Measurements from ENCODE around the gene TMEM50B.
"Not testable (repeated sequence)": the region's sequence is repeated elsewhere in the genome, so short reads cannot be mapped to it uniquely, and the experiment has no call there.

The TMEM50B gene

DNA sequence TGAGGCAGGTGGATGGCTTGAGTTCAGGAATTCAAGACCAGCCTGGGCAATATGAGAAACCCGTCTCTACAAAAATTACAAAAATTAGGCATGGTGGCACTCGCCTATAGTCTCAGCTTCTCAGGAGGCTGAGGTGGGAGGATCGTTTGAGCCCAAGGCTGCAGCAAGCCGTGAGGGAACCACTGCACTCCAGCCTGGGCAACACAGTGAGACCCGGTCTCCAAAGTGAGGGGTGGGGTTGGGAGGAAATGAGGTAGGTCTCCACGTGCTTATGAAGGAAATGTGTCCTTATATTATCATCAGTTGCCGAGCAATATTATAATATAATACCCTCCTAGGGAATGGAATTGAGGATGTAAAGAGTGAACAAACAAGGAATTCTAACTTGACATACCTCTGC is 2.7 kb downstream of the TMEM50B start:
- no peak for DNase-seq

DNA sequence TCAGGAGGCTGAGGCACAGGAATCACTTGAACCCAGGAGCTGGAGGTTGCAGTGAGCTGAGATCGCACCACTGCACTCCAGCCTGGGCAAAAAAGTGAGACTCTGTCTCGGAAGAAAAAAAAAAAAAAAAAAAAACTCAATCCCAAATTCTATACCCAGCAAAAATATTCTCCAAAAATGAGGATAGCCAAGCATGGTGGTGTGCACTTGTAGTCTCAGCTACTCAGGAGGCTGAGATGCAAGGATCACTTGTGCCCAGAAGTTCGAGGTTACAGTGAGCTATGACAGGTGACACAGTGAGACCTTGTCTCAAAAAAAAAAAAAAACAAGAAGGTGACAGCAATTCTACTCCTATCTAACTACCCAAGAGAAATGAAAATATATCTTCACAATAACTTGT is 6.4 kb downstream of the TMEM50B start:
- no peak for DNase-seq

DNA sequence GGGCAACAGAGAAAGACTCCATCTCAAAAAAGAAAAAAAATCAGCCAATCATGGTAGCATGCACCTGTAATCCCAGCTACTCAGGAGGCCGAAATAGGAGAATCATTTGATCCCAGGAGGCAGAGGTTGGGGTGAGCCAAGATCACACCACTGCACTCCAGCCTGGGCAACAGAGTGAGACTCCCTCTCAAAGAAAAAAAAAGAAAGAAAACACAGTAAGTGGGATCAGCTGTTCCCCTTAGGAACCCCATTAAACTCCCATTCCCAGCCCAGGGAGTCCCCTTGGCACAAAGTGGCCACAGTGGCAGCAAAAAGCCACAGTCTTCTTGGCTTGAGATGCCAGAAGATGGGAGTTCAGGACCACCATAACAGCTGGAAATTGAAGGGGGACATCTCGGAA is 9.1 kb downstream of the TMEM50B start:
- DNase-seq: no peak

DNA sequence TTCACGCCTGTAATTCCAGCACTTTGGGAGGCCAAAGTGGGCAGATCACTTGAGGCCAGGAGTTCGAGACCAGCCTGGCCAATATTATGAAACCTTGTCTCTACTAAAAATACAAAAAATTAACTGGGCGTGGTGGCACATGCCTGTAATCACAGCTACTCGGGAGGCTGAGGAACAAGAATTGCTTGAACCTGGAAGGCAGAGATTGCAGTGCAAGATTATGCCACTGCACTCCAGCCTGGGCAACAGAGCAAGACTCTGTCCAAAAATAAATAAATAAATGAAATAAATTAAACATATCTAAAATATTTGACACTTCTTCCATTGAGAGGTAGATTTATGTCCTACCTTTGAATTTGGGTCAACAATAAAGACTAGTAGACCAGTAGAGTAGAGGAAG is 10.6 kb downstream of the TMEM50B start:
- DNase-seq: not testable (repeated sequence)

DNA sequence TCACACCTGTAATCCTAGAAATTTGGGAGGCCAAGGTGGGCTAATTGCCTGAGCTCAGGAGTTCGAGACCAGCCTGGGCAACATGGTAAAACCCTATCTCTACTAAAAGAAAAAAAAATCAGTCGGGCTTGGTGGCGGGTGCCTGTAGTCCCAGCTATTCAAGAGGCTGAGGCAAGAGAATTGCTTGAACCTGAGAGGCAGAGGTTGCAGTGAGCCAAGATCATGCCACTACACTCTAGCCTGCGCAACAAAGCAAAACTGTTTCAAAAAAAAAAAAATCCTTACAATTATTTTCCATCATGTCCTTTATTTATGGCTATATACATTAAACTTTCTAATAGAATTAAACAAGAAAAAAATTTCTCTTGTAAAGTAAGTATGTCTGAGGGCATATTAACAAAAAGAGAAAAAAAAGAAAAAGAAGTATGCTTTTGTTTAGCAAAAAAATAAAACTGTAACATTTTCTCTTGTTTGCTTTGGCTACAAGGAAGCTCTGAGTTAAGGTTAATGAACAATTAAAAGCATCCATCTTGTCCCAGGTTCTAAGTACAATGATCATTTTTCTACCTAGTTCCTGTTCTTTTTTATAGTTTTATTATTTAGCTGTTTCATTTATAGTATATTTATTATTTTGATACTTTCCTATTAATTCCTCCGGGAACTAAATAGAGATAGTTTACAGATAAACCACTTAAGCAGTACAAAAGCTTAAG is 18.1 kb downstream of the TMEM50B start:
- no peak for DNase-seq

DNA sequence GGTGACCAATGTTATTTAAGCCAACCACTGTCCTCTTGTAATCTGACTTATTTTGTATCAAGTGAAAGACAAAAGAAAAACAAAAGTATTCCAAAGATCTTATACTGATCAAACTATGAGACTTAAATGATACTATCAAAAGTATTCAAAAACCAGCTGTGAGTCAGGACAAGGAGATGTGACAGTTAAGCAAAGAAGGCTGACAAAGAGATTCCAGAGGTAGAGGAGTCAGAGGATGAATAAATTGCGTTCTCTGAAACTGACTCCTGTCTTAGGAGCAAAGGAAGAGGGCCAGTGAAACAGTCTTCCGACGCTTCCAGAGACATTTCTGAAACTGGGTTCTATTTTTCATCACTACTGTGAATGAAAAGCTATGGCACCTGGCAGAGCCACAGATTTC is 20.9 kb downstream of the TMEM50B start:
- no peak for DNase-seq

DNA sequence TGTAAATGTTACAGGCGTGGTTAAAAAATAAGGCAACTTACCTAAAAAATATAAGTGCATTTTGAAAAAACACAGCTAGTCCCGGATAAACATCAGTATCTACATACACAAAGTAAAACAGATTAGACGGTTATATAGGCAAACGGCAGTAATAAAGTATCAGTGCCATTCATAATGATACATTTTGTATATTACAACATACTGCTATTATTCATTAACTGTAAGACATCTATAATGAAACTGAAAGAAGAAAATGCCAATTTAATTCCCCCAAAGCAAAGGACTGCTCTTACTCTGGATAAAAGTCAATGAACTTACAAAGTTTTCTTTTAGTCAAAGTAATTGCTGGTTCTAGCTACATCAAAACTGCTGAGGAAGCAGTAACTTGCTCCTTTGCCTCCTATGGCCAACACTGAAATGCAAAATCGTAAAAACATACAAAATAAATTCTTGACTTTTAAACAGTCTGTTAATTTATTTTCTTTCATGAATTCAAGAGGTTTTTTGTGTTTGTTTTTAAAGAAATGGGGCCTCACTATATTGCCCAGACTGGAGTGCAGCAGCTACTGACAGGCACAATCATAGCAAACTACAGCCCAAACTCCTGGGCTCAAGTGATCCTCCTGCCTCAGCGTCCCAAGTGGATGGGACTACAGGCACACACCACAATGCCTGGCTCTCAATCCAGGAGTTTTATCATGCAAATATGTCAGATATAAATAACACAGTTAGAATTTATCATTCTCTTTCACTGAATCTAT is 23.9 kb downstream of the TMEM50B start:
- DNase-seq: no peak

DNA sequence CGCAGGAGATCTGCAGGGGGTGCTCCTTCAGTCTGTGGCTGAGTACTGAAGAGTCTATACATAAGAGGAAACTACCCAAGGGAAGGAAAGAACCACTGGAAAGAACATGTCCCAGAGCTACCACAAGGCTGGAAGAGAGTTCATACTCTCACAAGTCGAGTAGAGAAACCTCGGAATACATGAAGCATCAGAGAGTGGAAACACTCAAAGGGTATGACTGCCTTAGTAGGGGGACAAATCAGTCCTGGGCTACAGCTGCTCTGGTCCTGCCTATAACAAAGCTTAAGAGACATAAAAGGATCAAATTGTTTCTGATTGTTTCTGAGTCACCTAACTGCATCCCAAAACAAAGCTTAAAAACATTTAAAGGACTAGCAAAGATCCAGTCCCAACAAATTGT is 27.4 kb downstream of the TMEM50B start:
- DNase-seq: no peak

DNA sequence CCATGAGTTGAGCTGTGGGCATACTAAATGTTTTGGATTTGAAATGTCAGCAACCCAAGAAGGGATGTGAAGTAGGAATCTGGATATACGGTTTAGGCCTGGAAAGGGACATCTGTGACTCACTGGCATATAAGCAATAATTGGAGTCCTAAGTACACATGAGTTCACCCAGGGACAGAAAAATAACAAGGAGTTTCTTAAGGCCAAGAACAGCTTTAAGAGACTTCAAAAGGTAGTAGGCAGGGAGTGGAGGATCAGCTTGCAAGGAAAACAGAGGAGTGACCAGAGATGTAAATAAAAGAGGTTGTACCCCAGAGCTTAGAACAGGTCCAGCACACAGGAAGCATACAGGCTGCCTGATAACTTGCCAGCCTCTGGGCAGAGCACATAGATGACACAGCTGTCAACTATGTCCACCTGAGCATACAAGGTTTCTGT is 28.1 kb downstream of the TMEM50B start:
- DNase-seq: no peak

DNA sequence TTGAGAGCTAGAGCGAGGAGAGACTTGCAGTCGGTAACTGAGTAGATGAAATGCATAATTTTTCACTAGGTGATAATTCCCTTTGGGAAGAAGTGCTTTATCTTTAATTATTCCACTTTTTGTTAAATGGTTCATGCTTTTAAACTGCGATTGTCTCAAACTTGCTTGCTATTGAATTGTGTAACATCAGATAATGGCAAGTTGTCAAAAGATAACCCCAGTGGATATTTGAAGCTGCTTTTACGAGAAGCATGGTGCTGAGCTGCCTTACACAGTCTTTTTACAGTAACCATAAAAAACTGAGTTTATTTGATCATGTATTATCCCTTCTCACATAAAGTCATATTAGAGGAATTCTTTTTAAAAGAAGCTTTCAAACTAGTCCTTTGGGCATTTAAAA is 30.2 kb downstream of the TMEM50B start:
- no peak for DNase-seq

DNA sequence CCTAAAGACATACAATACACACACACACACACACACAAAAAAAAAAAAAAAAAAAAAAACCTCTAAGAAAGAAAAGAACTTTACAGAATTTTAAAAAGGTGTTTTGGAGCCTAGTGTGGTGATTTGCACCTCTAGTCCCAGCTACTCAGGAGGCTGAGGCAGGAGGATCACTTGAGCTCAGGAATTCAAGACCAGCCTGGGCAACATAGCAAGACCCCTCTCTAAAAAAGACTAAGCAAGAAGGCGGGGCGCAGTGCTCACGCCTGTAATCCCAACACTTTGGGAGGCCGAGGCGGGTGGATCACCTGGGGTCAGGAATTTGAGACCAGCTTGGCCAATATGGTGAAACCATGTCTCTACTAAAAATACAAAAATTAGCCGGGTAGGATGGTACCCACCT is 33.2 kb downstream of the TMEM50B start:
- not testable (repeated sequence) for DNase-seq

DNA sequence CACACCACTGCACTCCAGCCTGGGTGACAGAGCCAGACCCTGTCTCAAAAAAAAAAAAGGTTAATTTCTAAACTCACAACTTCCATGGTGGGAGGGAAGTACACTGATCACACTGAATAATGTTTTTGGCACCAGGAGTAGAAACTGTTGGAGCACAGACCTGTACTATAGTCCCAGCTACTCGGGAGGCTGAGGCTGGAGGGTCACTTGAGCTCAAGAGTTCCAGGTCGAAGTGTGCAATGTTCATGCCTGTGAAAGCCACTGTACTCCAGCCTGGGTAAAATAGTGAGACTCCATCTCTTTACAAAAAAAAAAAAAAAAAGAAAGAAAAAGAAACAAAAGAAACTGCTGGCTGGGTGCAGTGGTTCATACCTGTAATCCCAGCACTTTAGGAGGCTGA is 35.3 kb downstream of the TMEM50B start:
- DNase-seq: no peak

DNA sequence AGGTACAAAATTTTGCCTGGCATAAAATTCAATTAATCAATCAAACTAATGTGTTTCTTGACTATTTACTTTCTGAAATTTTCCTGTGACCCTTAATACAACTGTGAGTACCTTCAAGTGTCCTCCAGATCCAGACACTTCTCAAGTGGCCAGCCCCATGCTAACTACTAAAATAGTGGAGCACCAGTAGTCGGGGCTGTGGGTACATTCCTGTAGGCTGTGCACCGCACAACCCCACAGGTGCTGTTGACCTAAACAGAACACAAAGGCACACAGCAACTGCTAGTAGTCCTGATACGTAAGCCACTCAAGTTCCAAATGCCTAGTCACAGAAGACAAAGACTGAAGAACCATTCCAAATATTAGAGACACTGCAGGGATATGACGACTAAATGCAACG is 36.6 kb downstream of the TMEM50B start:
- DNase-seq: no peak

DNA sequence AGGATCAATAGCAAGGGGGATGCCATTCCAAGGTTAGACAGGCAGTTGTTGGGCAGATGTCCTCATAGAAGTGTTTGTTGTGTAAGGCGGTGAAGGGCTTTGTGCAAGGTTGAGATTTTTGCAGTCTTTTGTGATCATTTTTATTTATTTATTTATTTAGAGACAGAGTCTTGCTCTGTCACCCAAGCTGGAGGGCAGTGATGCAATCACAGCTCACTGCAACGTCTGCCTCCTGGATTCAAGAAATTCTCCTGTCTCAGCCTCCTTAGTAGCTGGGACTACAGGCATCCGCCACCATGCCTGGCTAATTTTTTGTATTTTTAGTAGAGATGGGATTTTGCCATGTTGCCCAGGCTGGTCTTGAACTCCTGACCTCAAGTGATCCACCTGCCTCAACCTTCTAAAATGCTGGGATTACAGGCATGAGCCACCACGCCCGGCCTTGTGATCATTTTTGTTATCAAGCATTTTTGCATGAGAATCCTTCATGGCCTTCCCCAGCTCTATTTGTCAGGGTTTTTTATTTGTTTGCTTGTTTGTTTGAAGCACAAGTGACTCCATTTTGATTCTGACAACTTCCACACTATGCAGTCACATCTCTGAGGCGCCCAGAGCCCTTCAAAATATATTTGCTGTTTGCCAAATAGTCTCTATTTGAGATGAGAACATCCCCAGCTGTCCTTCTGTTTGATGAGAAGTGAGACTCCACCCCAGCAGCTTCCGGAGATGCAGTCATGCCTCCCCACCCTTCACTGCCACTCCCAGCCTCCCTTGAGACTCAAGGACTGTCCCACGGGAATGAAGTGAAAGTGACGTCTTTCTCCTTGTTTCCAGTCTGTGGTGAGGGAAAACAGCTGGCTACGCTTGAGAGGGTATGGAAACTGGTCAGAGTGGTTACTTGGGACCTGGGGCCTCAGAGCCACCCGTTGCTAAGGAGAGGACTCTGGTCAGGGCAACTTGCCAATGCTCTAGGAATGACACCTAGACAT is 38.0 kb downstream of the TMEM50B start:
- no peak for DNase-seq

DNA sequence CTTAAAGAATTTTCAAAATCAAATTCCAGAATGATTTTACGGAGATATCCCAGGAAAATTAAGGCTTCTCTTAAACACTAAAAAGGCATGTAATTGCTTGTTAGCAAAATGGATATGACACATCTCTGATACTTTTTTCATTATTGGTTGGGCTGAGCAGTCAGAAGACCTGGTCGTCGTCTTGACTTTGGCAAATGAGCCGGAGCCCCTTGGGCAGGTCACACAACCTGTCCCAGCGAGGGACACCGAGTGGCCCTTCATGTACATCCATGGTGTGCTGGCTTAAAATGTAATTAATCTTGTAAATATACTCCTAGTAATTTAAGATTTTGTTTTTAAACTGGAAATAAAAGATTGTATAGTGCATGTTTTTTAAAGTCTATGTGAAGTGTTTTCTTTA is 42.6 kb downstream of the TMEM50B start:
- no peak for DNase-seq

DNA sequence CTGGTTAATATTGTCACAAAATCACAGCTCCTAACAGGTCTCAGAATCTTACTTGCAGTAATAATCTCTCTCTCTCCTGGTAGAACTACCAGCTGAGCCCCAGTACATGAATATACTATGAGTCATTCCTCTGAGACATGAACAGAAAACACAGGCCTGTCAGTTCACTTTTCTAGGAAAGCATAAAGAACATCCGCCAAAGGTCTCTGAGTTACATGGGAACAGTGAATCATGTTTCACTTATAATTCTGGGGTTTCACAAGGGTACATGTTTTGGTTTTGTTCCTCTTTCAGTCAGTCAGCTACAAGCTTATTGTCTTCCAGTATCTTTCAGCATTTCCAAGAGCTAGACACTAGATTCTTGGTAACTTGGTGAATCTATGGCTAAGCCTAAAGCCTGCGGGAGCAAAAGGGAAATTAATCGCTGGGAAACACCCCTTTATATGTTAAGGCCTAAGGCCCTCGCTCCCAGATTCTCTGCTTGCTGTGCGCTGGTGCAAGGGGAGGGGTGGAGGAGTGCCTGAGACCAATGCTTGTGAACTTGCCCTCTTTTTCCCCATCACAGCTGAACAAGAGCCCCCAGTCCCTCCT is 44.9 kb downstream of the TMEM50B start:
- DNase-seq: no peak

DNA sequence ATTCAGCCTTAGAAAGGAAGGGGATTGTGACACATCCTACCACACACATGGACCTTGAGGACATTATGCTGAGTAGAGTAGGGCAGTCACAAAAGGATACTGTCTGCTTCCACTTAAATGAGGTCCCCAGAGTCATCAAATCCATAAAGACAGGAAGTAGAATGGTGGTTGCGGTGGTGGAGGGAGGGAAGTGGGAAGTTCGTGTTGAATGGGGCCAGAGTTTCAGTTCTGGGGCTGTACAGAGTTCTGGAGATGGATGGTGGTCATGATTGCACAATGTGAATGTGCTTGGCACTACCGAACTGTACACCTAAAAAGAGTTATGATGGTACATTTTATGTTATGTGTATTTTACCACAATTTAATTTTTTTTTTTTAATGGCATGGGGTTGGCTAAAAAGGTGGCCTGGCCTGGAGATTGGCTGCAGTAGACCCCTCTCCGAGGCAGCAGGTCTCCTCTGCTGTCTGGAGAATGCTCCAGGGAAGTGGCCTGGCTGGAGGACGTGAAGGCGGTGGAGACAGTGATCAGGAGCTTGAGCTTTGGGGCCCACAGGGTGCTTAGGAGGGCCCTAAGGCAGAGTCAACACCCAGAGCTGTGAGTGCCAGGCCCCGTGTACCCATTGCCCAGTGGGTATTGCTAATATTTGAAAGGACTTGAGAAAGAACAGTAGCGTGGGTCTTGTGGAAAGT is 46.2 kb downstream of the TMEM50B start:
- no peak for DNase-seq

DNA sequence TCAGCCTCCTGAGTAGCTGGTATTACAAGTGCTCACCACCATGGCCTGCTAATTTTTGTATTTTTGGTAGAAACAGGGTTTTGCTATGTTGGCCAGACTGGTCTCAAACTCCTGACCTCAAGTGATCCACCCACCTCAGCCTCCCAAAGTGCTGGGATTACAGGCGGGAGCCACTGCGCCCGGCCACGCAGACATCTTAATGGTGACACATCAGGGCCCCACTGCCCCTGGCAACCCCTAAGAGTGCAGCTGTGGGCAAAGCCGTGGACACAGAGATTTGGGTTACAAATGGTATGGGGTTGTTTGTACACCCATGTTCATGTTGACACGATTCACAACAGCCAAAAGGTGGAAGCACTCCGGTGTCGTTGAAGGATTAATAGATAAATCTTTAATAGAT is 46.8 kb downstream of the TMEM50B start:
- no peak for DNase-seq

DNA sequence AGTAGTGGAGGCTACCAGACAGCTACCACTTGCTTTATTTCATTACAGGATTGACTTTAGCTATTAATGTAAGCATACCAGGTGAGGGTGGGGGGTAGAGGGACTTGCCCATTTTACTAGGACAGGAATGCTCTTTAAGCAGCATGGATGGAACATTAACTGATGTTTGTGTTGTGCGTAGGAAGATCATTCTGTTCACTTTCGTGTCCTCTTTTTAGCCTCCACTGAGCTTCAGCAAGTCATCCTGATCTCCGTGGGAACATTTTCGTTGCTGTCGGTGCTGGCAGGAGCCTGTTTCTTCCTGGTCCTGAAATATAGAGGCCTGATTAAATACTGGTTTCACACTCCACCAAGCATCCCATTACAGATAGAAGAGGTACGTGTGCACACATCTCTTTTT is 47.3 kb downstream of the TMEM50B start:
- no peak for DNase-seq

DNA sequence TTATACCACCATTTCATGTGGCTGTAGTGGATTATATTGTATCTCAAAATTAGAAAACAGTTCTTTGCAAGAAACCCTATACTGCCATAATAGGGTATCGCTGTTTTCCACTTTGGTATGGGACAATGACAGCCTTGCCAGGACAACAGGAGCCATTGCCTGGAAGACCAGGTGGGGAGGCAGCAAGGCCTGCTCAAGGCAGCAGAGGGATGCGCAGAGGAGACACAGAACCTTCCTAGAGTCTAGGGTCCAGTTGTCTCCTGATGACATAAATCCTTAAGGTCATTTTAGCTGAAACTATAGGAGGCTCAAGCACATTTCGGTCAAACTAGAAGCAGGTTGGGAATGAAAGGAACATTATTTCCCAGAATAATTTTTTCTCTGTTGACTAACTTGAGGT is 48.9 kb downstream of the TMEM50B start:
- no peak for DNase-seq

DNA sequence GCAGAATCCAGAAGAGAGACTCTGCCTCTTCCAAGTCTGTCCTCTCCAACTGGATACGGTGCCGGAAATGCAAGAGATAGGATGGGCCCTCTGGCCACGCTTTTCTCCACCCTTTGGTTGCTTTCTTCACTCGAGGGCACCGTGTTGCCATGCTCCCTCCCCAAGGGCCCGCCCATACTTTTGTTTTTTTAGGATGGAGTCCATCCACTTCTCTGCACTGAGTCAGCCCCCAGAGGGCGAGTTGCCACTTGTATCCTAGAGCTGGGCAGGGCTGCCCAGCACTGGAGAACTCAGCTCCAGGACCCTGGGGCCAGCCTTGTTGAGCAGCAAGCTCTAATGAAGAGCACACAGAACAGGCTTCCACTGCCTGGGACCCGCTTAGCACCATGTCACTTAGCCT is 51.1 kb downstream of the TMEM50B start:
- DNase-seq: no peak

DNA sequence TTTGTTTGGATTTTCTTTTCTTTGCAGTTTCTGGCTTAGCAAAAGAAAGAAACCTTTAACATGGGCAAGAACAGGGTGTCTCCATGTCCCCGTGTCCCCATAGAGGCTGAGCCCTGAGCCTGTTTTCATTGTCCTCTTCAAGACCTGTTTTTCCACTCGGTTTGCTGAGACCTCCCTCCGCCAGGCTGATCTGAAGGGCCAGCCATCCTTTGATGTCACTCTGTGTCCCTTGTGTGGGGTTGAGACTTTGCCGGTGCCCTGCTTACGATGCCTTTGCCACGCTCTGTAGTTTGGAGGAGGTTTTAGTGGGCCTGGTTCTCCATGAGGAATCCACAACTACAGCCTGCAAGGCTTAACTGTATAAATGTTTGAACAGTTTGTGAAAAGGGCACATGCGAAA is 52.7 kb downstream of the TMEM50B start:
- DNase-seq: no peak
